GM19023 (cell line): ENCODE data around the gene BARX1.

Source experiments
- ATAC-seq: cut with Tn5 transposase; IDR thresholded peaks from one replicate; pipeline ENCODE4 v1.9.1; 2021; ENCODE audit warnings: mild to moderate bottlenecking, moderate library complexity; ENCODE audit not compliant: unreplicated experiment

Gene BARX1

DNA sequence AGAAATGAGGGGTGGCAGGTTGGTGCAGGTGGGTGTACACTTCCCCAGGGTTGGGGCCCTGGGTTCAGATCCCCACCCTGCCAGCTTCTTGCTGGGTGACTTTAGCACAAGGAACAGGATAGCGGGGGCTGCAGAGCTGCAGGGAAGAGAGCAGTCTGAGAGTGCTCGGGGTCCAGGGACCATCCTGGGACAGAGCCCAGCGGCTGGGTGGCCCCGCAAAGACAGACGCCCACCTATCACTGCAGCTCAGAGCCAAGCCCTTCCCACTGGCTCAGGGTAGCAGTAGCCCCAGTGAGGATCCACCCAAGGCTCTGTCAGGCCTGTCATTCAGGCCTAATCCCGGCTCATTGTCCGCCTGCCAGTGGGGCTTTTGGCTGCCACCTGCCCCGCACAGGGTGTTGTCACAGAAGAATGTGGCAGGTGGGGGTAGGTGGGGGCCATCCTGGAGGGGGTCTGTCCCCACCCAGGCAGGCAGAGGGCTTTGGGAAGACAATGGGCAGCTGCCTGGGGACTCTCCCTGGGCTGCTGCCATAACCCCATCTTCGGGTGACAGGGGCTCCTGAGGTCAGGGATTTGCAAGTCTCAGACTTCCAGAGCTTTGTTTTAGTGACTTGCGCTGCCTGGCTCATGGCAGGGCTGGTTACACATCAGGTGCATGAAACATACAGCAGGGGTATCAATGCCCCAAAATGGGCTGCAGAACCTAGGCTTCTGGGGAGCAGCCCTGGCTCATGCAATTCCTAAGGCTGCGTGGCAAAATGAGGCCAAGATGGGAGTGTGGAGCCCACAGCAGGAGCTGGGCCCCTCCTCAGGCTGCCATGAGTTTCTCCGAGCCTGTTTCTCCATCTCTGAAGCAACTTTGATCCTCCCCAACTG lies 52.1 kb downstream of the BARX1 start:
- no peak for ATAC-seq

- no peak for ATAC-seq
Measured at GRCh38 chr9:93902051-93902779, 52.9 kb downstream of the BARX1 start.
